ENCODE results near the gene SERPINA10. TPM values are rescaled to one million over a fixed set of nuclear protein-coding genes. Genes with fewer than 3 reads are reported as not detected.

SERPINA10 gene
- total RNA-seq, 2 donors from 2014 or later, result not detected

DNA sequence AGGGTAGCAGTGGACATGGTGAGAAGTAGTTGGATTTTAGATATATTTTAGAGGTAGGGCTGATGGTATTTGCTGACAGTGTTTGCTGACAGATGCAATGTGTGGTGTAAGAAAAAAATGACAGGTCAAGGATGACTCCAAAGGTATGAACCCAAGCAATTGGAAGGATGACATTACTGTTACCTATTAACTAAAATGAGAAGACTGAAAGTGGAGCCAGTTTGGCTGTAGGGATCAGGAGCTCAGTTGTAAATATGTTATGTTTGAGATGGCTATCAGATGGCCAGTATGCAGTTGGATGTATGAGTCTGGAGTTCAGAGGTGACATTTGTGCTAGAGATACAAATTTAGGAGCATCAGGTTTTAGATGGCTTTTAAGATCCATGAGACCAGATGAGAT is 47.5 kb upstream of the SERPINA10 start:
- no peaks in the 10 kb centered on the region for H3K36me3 ChIP-seq (ENCODE audit: control insufficient read depth, insufficient read depth, low read length)
- Mint-ChIP-seq H3K4me3 (no peak overlapping the region), H3K9me3 (peaks cover 14% of the 10 kb centered on the region), H3K4me1 (no peaks in the 10 kb centered on the region), H3K36me3 (ENCODE audit: low read depth) (no peaks in the 10 kb centered on the region), H3K27ac (no peak overlapping the region), H3K27me3 (ENCODE audit: insufficient read depth) (peaks cover 9% of the 10 kb centered on the region)
- H3K27ac ChIP-seq (ENCODE audit: low read depth, low read length), result no peak overlapping the region
- DNase-seq, result no peak
- no peaks in the 10 kb centered on the region for H3K9me3 ChIP-seq (ENCODE audit: control insufficient read depth, low read length)
- no peaks in the 10 kb centered on the region for H3K4me1 ChIP-seq (ENCODE audit: control insufficient read depth, insufficient read depth, low read length)
- TF ChIP-seq, protein P1, sequence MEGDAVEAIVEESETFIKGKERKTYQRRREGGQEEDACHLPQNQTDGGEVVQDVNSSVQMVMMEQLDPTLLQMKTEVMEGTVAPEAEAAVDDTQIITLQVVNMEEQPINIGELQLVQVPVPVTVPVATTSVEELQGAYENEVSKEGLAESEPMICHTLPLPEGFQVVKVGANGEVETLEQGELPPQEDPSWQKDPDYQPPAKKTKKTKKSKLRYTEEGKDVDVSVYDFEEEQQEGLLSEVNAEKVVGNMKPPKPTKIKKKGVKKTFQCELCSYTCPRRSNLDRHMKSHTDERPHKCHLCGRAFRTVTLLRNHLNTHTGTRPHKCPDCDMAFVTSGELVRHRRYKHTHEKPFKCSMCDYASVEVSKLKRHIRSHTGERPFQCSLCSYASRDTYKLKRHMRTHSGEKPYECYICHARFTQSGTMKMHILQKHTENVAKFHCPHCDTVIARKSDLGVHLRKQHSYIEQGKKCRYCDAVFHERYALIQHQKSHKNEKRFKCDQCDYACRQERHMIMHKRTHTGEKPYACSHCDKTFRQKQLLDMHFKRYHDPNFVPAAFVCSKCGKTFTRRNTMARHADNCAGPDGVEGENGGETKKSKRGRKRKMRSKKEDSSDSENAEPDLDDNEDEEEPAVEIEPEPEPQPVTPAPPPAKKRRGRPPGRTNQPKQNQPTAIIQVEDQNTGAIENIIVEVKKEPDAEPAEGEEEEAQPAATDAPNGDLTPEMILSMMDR (conservative IDR thresholded peaks at IDR 0.05), result no peak
- no peak overlapping the region for H3K9ac ChIP-seq (ENCODE audit: extremely low read depth, low read length, poor library complexity, severe bottlenecking)
- H3K4me3 ChIP-seq (ENCODE audit: low read length), result no peak overlapping the region
- H3K27me3 ChIP-seq (ENCODE audit: control insufficient read depth, insufficient read depth, low read length, poor library complexity, severe bottlenecking), result no peaks in the 10 kb centered on the region

DNA sequence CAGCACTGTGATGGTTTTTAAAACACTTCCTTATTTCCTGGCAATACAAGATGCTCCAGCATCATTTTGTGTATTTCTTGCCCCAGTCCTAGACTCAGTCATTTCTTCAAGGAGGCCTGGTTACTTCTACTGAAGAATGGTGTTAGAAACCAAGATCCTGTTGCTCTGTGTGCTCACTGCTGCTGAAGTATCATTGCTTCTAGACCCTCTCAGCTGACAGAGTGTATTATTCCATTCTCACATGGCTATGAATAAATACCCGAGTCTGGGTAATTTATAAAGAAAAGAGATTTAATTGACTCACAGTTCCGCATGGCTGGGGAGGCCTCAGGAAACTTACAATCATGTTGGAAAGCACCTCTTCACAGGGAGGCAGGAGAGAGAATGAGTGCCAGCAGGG is 45.0 kb upstream of the SERPINA10 start:
- Histone ChIP-seq H3K27ac (ENCODE audit: low read depth, low read length) (no peak overlapping the region), H3K9me3 (ENCODE audit: control insufficient read depth, low read length) (no peaks in the 10 kb centered on the region), H3K9ac (ENCODE audit: extremely low read depth, low read length, poor library complexity, severe bottlenecking) (no peak overlapping the region), H3K27me3 (ENCODE audit: control insufficient read depth, insufficient read depth, low read length, poor library complexity, severe bottlenecking) (no peaks in the 10 kb centered on the region), H3K4me1 (ENCODE audit: control insufficient read depth, insufficient read depth, low read length) (no peaks in the 10 kb centered on the region), H3K36me3 (ENCODE audit: control insufficient read depth, insufficient read depth, low read length) (no peaks in the 10 kb centered on the region), H3K4me3 (ENCODE audit: low read length) (no peak overlapping the region)
- Mint-ChIP-seq H3K27ac (no peak overlapping the region), H3K9me3 (peaks cover 14% of the 10 kb centered on the region), H3K4me1 (no peaks in the 10 kb centered on the region), H3K27me3 (ENCODE audit: insufficient read depth) (peaks cover 6% of the 10 kb centered on the region), H3K36me3 (ENCODE audit: low read depth) (no peaks in the 10 kb centered on the region), H3K4me3 (no peak overlapping the region)
- WGBS, 2 experiments (ENCODE audit: insufficient coverage in 1 of 2, insufficient read length in 1 of 2), result 76 to 100% methylated on average over 2 of the region's 2 CpGs
- no peak for DNase-seq
- TF ChIP-seq, protein P1 (conservative IDR thresholded peaks at IDR 0.05), result no peak

DNA sequence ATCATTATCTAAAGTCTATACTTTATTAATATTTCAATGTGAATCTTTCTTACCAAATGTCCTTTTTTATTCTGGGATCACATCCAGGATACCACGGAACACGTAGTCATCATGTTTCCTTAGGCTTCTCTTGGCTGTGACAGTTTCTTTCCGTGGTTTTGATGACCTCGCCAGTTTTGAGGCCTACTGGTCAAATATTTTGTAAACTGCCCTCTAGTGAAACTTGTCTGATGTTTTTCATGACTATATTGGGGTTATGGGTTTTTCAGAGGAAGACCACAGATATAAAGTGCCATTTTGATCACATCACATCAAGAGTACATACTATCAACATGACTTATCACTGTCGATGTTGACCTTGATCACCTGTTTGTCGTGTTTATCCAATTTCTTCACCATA is 44.2 kb upstream of the SERPINA10 start:
- Histone ChIP-seq H3K27ac (ENCODE audit: low read depth, low read length) (no peak overlapping the region), H3K4me3 (ENCODE audit: low read length) (no peak overlapping the region), H3K9ac (ENCODE audit: extremely low read depth, low read length, poor library complexity, severe bottlenecking) (no peak overlapping the region), H3K36me3 (ENCODE audit: control insufficient read depth, insufficient read depth, low read length) (no peaks in the 10 kb centered on the region), H3K27me3 (ENCODE audit: control insufficient read depth, insufficient read depth, low read length, poor library complexity, severe bottlenecking) (no peaks in the 10 kb centered on the region), H3K4me1 (ENCODE audit: control insufficient read depth, insufficient read depth, low read length) (no peaks in the 10 kb centered on the region), H3K9me3 (ENCODE audit: control insufficient read depth, low read length) (no peaks in the 10 kb centered on the region)
- Mint-ChIP-seq H3K4me3 (no peak overlapping the region), H3K36me3 (ENCODE audit: low read depth) (no peaks in the 10 kb centered on the region), H3K27ac (no peak overlapping the region), H3K9me3 (peaks cover 14% of the 10 kb centered on the region), H3K27me3 (ENCODE audit: insufficient read depth) (peaks cover 6% of the 10 kb centered on the region), H3K4me1 (no peaks in the 10 kb centered on the region)
- TF ChIP-seq, protein P1 (conservative IDR thresholded peaks at IDR 0.05), result no peak
- no peak for DNase-seq
- 94 to 100% methylated on average over 5 to 6 of the region's 6 CpGs for WGBS, 2 experiments (ENCODE audit: insufficient coverage in 1 of 2, insufficient read length in 1 of 2)
